GM19468 (cell line): Measurements from ENCODE around the gene YAE1.
A peak's percentile ranks its signal among the peaks of the same experiment; 100 is the strongest.

Experiments
- ATAC-seq: cut with Tn5 transposase; IDR thresholded peaks from one replicate; pipeline ENCODE4 v1.9.1; 2021; ENCODE audit warnings: mild to moderate bottlenecking, moderate library complexity, moderate number of reproducible peaks; ENCODE audit not compliant: unreplicated experiment; ENCODE audit errors: extremely low read depth

YAE1 gene

DNA sequence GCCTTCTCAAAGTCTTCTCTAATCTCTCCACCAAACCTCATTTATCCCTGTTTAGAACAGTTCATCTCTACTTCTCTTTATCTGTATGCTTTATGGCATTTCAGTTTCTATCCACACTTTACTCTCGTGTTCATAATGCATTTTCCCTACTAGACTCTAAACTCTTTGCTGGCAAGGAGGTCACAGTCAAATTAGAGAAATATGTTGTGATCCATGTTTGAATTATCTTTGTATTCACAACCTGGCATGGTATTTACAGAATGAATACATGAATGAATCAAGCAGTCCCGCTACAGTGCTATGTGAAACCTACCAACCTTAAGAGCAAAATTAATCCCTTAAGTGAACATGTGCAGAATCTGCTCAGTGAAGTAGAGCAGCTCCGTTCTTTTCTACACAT is 12.8 kb upstream of the YAE1 start:
- ATAC-seq, result no peak

DNA sequence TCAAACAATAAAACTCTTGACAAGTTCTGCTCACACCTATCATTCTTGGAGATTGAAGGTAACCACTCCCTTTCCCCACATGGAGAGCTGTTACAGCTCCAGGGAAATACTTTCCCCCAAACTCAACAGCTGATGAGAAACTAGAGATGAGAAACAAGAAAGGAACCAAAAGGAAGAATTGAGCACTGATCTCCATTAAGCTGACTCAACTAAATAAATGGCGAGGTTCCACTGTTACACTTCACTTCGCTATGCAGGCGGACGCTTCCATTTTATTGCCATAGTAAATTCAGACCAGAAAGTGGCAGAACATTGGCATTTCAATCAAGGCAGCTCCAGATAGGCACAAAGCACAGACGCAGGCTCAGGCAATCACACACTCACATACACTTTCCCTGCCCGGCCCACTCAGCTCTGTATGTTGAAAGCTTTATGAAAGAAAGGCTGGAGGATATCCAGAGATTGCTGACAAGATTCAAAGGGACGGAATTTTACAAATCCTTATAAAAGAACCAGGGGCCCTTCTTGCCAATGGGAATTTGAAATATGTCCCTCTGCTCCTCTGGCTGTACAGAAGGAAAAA is 11.5 kb upstream of the YAE1 start:
- ATAC-seq, result no peak

DNA sequence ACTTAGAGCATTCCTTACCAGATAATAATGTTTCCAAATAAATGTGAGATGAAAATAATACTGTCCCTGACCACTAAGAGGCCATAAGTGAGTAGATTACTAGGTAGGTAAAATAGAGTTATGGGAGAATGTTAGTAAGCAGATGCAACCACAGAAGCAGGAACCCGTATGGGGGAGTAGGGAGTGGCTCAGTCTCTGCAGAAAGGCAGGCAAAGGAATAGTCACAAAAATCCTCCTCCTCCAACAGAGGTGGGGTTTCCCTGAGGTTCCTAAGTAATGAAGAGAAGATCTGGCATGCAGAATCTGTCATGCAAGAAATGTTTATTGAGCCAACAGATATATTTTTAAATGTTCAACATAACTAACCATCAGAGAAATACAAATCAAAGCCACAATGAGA is 9.0 kb upstream of the YAE1 start:
- no peak for ATAC-seq

DNA sequence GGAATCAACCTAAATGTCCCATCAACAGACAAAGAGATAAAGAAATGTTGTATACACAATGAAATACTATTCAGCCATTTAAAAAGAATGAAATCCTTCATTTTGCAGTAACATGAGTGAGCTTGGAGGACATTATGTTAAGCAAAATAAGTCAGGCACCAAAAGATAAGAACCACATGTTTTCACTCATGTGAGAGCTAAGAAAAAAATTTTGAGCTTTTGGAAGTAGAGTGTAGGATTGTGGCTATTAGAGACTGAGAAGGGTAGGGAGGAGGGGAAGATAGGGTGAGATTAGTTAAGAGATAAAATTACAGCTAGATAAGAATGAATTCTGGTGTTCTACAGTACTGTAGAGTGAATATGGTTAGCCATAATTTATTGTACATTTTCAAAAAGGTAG is 8.3 kb upstream of the YAE1 start:
- no peak for ATAC-seq

DNA sequence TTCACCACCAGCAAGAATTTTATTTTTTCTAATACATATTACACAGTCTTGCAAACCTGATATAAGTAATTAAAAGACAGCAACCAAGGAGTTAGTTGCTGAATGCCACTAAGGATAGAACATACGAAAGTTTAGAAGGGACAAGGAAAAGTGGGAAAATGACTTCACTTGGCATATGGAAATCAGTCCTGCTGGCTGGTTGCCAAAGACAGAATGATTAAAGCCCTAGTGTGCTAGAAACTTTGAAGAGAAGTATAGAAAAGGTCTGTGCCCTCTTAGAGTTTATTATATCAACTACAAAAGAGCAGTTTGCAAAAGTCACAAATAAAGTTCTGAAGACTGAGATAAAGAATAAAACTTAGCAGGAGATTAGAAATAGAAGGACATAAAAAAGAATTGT is 5.8 kb upstream of the YAE1 start:
- no peak for ATAC-seq

DNA sequence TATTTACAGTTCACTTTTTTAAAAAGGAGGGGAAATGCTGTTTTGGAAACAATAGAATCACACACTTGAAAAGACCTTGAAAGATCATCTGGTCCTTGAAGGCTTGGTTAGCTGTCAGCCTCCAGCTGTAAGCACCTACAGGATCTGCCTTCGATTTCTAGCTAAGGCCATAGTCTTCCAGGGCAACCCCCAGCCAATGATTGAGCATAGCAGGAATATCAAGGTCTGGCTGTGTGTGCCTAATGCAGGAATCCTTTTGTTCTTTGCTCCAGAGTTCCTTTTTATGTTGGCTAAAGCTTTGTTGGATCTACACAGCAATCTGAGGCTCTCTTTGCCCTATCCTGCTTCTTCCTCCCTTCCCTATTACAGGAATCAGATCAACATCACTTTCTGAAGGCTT is 5.2 kb upstream of the YAE1 start:
- ATAC-seq, result no peak

DNA sequence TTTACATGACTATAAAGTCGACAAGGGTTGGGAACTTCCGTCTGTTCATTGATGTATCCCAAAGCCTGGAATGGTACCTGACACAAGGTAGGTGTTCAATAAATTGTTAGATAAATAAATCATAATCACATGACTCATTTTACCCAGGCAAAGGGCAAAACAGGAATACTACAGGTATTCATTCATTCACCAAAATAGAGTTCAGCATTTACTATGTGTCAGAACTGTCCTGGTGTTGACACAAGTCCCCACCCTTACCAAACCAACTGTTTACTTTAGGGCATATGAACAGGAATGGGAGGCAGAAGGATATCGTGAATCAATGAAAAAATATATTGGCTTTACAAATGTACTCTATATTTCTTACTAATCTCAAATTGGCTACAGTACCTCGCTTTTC is 666 bp upstream of the YAE1 start:
- ATAC-seq, result no peak

DNA sequence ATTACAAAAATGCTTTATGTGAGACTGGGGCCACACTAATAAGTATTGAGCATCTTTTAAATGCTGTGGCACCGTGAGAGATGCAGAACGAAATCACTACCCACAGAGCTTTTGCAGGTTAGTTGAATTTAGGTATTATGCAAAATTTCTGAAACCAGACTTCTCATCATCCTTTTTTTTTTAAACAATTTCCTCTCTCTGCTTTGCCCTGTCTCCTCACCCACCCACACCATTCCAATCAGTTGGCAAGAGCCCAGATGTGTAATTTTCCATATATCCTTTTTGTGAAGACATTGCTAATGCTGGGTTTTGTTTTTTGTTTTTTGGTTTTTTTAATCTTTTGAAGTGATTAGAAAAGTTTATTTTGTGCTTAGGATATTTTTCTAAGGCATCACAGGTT is 1.1 kb downstream of the YAE1 start:
- no peak for ATAC-seq

DNA sequence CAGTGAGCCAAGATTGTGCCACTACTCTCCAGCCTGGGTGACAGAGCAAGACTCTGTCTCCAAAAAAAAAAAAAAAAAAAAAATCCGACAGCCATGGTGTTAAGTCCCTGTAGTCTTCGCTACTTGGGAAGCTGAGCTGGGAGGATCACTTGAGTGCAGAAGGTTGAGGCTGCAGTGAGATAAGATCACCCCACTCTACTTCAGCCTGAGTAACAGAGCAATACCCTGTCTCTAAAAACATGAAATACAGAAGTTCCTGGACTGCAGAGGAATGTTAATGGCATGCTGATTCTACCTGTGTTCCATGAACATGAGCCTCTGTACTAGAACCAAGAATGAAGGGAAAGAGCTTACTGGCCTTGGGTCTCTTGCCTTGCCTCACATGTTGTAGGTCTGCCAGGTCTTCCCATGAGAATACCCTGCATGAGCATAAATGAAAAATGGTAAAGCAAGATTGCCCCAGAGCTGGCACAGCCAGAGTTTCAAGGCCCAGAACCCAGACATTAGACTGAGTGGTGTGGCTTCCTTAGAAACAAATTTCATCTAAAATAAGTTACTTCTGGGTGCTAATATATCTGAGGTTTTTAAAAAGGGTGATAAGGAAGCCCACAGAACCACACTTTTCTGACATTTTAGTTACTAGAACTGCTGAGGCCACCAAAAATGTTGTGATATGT is 8.6 kb downstream of the YAE1 start:
- ATAC-seq, result no peak

DNA sequence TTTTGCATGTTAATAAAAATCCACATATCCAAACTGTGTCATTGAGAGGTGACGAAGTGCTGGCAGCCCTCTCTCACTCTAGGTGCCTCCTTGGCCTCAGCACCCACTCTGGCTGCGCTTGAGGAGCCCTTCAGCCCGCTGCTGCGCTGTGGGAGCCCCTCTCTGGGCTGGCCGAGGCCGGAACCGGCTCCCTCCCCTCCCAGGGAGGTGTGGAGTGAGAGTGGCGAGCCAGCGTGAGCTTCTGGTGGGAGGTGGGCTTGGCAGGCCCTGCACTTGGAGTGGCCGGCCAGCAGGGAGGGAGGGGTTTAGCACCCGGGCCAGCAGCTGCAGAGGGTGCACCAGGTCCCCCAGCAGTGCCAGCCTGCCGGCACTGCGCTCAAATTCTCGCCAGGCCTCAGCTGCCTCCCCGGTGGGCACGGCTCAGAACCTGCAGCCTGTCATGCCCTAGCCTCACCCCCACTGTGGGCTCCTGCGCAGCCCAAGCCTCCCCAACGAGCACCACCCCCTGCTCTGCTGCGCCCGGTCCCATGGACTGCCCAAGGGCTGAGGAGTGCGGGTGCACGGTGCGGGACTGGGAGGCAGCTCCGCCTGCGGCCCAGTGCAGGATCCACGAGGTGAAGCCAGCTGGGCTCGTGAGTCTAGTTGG is 11.1 kb downstream of the YAE1 start:
- no peak for ATAC-seq

DNA sequence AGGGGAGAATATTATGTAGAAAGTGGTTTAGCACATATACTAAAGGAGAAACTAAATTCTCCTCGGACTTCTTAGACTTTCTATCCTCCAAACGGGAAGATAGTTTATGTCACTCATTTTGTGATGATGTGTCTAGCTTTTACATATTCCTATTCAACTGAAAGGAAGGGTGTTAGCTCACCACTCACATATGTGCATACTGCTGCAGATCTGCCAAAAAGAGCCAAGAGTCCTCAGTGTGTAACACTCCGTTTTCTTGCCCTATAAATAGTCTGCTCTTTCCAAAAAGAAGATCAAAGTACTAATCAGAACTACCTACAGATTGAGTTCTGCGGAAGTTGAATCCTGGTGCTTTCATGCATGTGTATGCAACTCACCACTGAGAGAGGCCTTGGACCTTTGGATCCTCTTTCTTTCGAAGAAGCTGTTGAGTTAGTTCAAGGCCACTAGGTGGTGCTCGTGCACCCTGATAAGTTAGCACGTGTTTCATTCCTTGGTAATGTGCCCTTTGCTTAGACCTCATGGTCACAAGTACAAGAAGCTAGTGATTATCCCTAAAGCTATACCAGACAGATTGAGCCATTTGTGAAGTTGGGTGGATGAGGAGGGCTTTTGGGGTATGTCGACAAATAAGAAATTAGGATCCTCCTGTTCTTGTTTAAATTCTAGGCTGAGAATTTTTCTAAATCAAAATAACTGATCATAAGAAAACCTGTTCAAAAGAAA is 14.1 kb downstream of the YAE1 start:
- ATAC-seq, result peak; percentile 78

DNA sequence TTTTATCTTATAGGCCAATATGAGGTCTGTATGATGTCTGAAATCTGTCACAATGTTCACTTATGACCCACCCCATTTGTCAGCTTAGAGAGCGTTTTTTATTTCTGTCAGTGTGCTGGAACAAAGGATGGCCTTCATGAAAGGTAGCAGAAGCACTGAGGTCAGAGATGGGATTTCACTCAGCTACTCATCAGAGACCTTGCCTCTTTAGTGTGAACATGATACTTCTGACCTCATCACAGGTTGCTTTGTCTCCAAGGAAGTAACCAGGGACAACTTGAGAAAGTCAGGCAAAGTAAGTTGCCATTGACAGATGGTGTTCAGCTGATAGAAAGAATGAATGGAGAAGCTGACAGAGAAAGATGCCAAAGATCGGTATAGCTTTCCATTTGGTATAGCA is 16.3 kb downstream of the YAE1 start:
- ATAC-seq, result no peak

DNA sequence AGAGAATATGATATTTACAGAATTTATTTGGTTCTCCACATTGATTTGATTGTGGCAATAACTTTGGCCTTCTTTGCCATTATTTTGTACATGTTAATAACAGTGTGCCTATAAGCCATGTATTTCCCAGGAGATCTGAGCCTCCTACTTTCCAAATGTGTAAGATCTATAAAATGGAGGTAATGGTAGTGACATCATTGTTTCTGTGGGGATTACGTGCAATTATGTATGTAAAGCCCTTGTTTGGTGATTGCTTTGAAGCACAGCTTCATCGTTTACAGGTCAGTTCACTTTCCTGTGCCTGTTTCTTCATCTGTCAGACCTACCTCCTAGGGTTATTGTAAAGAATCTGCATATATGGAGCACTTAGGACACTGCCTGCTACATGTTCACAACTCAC is 17.3 kb downstream of the YAE1 start:
- no peak for ATAC-seq

DNA sequence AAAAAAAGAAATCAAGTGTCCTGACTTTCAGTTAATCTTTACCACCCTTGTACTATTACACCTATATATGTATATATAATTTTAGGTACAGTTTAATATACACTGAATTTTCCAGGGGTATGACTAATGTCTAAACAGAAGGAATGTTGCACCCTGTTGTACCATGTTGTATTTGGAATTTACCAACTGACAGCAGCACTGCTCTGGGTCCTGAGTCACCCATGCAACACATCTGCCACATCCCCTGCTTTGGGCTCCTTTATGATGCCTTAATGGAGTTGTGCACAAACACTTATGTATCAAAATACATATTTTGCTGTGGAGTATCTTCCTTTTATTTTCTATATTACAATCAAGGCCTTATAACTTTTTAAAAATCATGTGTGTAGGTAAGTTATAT is 21.2 kb downstream of the YAE1 start:
- no peak for ATAC-seq

DNA sequence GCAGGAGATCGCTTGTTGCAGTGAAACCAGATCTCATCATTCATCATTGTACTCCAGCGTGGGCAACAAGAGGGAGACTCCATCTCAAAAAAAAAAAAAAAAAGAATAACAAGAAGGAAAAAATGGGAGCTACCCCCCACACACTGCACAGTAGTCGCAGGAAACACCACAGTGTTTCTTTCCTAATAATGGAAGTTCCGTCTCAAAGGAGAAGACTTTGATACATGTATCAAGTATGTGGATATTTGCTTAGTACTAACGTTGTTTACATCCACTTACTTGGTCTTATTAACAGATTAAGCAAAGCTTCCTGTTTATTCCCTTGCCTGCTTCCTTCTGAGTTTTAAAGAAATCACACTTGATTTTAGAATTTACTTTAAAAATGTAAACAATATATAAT is 22.2 kb downstream of the YAE1 start:
- no peak for ATAC-seq

DNA sequence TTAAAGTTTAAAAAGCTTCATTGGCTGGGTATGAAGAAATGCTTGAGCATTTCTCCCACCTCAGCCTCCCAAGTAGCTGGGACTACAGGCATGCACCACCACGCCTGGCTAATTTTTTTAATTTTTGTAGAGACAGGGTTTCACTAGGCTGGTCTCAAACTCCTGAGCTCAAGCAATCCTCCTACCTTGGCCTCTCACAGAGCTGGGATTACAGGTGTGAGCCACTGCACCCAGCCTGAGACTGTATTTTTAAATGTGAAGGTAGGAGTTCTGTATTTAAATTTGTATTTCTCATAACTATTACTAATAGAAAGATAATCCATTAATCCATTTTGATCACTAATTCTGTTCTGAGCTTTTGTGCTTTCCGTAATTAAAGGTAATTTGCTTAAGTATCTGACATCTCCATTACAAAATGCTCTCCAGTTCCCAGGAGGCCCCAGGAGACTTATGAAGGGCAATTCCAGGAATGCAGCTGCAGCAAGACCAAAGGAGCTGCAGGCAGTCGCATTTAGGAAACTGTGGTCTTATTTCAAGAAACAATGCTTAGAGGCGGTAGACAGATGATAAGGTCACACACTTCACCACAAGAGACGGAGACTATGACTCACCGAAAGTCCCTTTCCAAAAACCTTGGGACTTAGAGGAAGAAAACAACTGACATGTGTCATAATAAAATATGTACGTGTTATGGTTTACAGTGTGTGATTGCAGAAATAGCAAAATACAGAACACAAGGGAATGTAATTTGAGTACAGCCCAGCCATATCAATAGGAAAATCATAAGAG is 23.3 kb downstream of the YAE1 start:
- ATAC-seq, result peak; percentile 91

DNA sequence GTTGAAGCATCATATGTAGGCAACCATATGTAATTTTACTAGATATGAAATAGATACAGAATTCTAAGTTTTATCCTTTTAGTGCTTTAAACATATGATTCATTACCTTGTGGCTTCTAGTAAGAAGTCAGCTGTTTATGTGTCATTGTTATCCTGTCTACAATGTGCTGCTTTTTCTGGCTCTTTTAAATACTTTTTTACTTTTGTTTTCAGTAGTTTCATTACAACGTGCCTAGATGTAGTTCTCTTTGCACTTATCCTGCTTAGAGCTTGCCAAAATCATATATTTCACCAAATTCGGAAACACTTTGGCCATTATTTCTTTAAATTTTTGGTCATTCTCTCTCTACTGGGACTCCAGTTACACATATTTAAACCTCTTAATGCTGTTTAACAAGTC is 26.4 kb downstream of the YAE1 start:
- no peak for ATAC-seq

DNA sequence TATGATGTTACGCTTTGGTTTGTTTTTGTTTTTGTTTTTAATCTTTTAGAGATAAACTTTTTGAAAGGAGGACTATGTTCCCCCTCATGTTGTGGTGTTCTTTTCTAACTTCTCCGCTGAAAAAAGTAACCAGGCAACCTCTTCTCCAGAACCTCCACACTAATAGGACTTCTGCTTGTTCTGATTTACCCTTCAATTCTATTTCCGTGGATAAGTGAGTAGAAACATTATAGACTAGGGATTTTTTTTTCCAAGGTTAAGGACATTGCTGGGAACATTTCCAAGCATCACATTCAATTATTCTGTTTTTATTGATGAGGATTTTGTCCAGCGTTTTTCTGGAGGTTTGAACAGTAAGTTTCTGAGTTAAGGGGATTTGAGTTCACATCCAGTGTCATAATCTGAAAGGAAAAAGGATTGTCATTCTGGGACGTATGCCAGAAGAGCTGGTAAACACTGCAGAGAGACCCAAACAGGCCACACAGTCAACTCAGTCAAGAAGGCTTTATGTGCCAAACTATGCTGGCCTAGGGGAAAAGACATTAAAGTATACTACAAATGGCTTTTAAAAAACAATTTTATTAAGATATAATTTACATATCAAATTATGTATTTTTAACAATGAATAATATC is 28.9 kb downstream of the YAE1 start:
- no peak for ATAC-seq

DNA sequence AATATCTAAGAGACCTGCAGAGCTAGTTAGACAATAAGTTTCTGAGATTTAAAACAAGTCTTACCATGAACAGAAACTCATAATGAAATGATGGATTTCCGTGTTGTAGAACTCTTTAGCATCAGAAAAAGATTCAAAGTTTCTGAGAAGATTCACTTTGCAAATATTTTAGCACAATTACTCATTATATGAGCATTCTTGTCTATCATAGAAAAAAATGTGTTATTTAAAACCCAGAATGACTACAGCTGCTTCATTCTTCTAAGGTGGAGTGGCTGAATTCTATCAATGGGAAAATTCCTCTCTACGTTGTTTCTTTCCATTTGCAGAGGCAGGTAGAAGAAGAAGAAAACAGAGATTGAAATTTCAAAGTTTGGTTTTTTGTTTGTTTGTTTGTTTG is 36.1 kb downstream of the YAE1 start:
- no peak for ATAC-seq

DNA sequence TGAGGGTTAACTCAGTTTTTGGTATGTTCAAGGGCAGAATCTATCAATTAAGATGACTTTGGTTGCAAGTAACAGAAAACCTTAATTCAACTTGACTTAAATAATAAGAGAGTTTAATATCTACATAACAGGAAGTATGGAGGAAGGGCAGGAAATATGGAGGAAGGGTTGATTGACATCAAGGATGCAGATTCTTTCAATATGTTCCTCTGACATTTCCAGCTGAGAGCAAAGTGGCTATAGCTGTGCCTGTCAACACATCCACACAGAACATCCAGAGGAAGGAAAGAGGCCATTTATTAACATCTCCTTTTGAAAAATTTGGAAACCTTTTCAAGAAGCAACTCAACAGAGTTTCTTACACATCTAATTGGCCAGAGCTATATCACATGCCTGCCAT is 37.7 kb downstream of the YAE1 start:
- ATAC-seq, result no peak
